HepG2 (cell line): ENCODE data around the gene STKLD1. TPM values are rescaled to one million over a fixed set of nuclear protein-coding genes. Genes with fewer than 3 reads are reported as not detected.
A peak's percentile ranks its signal among the peaks of the same experiment; 100 is the strongest.

Source experiments
- ELF3 ChIP-seq: IDR thresholded peaks from 2 replicates; pipeline ENCODE4 v1.6.1; 2016; ENCODE audit warnings: missing genetic modification reagents, missing compliant biosample characterization
- IRF2 ChIP-seq: IDR thresholded peaks from 2 replicates; pipeline ENCODE4 v1.6.1; 2018; ENCODE audit warnings: missing genetic modification reagents, missing compliant biosample characterization
- KAT7 ChIP-seq: IDR thresholded peaks from 2 replicates; pipeline ENCODE4 v1.6.1; 2018; ENCODE audit warnings: borderline replicate concordance, missing compliant biosample characterization
- NKX3-1 ChIP-seq: sonication (generic); formaldehyde crosslinking; IDR thresholded peaks from 2 replicates; pipeline ENCODE4 v1.5.0; 2020; ENCODE audit warnings: missing genetic modification reagents
- REXO4 ChIP-seq: sonication (generic); formaldehyde crosslinking; IDR thresholded peaks from 2 replicates; pipeline ENCODE4 v1.8.0; 2022; ENCODE audit warnings: missing genetic modification reagents, mild to moderate bottlenecking, borderline replicate concordance
- SALL1 ChIP-seq: sonication (generic); formaldehyde crosslinking; IDR thresholded peaks from 2 replicates; pipeline ENCODE4 v1.8.0; 2022; ENCODE audit warnings: mild to moderate bottlenecking, missing genetic modification reagents
- SMC3 ChIP-seq: IDR thresholded peaks from 2 replicates; pipeline ENCODE4 v1.6.1; 2011; ENCODE audit warnings: low read length, improper control_type of control experiment
- SNAI1 ChIP-seq: sonication (generic); formaldehyde crosslinking; IDR thresholded peaks from 2 replicates; pipeline ENCODE4 v1.5.0; 2020; ENCODE audit warnings: mild to moderate bottlenecking, missing genetic modification reagents, borderline replicate concordance
- XRCC5 ChIP-seq: fragments of 200-400 bp; formaldehyde crosslinking; optimal IDR thresholded peaks from 2 replicates; pipeline ENCODE3; 2017; ENCODE audit warnings: mild to moderate bottlenecking, low read length
- ZBTB7A ChIP-seq: sonication (generic); formaldehyde crosslinking; IDR thresholded peaks from 2 replicates; pipeline ENCODE4 v1.8.0; 2022; ENCODE audit warnings: mild to moderate bottlenecking, missing genetic modification reagents
- ZFY ChIP-seq: sonication (generic); formaldehyde crosslinking; IDR thresholded peaks from 2 replicates; pipeline ENCODE4 v1.4.0; 2020; ENCODE audit warnings: missing genetic modification reagents
- ZNF331 ChIP-seq: sonication (generic); formaldehyde crosslinking; IDR thresholded peaks from 2 replicates; pipeline ENCODE4 v1.4.0; 2020; ENCODE audit warnings: missing genetic modification reagents
- polyA plus RNA-seq, 8 experiments: library from polyadenylated mRNA; depleted of rRNA in 3 of 8; stranded (reverse) in 7 of 8; unstranded in 1 of 8; fragments of >200 nt; fragmentation: Illumina TruSeq in 4 of 8; extraction: Trizol in 4 of 8; gene quantifications; 2 replicates each; pipeline versions ENCODE4 v1.2.1 to v1.2.3, GENCODE V29; 2011 to 2016; ENCODE audit warnings: low read depth in 4 of 8, missing spikeins in 1 of 8, mixed read lengths in 1 of 8; ENCODE audit not compliant: insufficient read depth in 1 of 8
- total RNA-seq, 5 experiments: library from RNA; depleted of rRNA; stranded (reverse); fragments of >200 nt; fragmentation: Illumina TruSeq; extraction: Trizol; gene quantifications; 2 replicates each; pipeline ENCODE4 v1.2.3, GENCODE V29; 2016; ENCODE audit warnings: low read depth in 1 of 5
- TF ChIP-seq, protein P1 (sequence below): sonication (generic); formaldehyde crosslinking; IDR thresholded peaks from 2 replicates; pipeline ENCODE4 v1.5.1; 2020; ENCODE audit warnings: mild to moderate bottlenecking, missing genetic modification reagents, moderate library complexity
- TF ChIP-seq, protein P2 (sequence below): sonication (generic); formaldehyde crosslinking; IDR thresholded peaks from 2 replicates; pipeline ENCODE4 v1.4.0; 2020; ENCODE audit warnings: low read depth, mild to moderate bottlenecking, missing genetic modification reagents
- TF ChIP-seq, protein P3 (sequence below): sonication (generic); formaldehyde crosslinking; IDR thresholded peaks from 2 replicates; pipeline ENCODE4 v1.4.0; 2020; ENCODE audit warnings: missing genetic modification reagents

Gene STKLD1
- total and polyA plus RNA-seq, 2 of the 13 experiments (the other 11 are each of a cell fraction or from before 2014, with no cell fraction given), result 1.5 to 2.2 TPM

DNA sequence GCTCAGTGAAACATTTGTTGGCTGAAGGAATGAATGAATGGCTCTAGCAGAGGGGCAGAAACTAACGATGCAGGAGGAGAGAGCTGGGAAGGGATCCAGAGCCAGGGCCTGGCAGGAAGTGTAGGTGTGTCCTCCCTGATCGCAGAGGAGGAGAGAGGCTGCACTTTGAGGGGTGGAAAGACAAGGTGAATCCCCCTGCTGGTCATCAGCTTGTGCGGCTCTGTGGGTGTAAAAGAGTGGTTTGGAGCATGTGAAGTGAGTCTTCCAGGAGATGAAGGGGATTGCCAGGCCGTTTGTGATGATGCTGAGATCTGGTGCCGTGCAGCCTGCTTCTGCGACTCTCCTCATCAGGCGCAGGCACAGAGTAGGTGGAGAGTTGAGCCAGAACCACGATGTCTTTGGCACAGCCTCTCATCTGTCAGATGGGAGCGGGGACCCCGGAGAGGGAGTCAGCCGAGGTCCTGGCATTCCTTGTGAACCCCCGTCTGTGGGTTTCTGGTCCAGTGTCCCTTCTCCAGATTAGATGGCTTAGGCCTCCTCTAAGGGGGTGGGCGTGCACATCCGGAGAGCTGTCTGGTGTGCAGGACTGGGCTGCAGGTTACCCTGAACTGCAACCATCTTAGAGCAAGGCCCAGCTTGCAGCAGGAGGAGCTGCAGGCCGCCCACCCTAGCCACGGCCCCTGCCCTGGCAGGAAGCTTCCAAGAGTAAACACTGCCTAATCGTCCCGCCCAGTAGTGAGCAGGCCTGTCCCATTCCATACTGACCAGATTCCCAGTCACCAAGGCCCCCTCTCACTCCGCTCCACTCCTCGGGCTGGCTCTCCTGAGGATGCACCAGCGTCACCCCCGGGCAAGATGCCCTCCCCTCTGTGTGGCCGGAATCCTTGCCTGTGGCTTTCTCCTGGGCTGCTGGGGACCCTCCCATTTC is 45.7 kb downstream of the STKLD1 start, which contains the start of gene ADAMTS13 (continued):
- TF ChIP-seq, protein P1, sequence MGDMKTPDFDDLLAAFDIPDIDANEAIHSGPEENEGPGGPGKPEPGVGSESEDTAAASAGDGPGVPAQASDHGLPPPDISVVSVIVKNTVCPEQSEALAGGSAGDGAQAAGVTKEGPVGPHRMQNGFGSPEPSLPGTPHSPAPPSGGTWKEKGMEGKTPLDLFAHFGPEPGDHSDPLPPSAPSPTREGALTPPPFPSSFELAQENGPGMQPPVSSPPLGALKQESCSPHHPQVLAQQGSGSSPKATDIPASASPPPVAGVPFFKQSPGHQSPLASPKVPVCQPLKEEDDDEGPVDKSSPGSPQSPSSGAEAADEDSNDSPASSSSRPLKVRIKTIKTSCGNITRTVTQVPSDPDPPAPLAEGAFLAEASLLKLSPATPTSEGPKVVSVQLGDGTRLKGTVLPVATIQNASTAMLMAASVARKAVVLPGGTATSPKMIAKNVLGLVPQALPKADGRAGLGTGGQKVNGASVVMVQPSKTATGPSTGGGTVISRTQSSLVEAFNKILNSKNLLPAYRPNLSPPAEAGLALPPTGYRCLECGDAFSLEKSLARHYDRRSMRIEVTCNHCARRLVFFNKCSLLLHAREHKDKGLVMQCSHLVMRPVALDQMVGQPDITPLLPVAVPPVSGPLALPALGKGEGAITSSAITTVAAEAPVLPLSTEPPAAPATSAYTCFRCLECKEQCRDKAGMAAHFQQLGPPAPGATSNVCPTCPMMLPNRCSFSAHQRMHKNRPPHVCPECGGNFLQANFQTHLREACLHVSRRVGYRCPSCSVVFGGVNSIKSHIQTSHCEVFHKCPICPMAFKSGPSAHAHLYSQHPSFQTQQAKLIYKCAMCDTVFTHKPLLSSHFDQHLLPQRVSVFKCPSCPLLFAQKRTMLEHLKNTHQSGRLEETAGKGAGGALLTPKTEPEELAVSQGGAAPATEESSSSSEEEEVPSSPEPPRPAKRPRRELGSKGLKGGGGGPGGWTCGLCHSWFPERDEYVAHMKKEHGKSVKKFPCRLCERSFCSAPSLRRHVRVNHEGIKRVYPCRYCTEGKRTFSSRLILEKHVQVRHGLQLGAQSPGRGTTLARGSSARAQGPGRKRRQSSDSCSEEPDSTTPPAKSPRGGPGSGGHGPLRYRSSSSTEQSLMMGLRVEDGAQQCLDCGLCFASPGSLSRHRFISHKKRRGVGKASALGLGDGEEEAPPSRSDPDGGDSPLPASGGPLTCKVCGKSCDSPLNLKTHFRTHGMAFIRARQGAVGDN, result peak; percentile 75
- TF ChIP-seq ZNF331 (CRISPR knock-in tag), result 0 out of 2 replicates have a peak, but pooled peaks have one; percentile 15
- TF ChIP-seq ZBTB7A (CRISPR knock-in tag), result 0 out of 2 replicates have a peak, but pooled peaks have one; percentile 51
- TF ChIP-seq, protein P2, sequence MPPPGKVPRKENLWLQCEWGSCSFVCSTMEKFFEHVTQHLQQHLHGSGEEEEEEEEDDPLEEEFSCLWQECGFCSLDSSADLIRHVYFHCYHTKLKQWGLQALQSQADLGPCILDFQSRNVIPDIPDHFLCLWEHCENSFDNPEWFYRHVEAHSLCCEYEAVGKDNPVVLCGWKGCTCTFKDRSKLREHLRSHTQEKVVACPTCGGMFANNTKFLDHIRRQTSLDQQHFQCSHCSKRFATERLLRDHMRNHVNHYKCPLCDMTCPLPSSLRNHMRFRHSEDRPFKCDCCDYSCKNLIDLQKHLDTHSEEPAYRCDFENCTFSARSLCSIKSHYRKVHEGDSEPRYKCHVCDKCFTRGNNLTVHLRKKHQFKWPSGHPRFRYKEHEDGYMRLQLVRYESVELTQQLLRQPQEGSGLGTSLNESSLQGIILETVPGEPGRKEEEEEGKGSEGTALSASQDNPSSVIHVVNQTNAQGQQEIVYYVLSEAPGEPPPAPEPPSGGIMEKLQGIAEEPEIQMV (CRISPR knock-in tag), result no peak
- TF ChIP-seq ZFY (CRISPR knock-in tag), result peak; percentile 62
- 0 out of 2 replicates have a peak, but pooled peaks have one; percentile 9 for TF ChIP-seq ELF3 (CRISPR knock-in tag)
- TF ChIP-seq NKX3-1 (CRISPR knock-in tag), result 0 out of 2 replicates have a peak, but pooled peaks have one; percentile 17
- TF ChIP-seq, protein P3, sequence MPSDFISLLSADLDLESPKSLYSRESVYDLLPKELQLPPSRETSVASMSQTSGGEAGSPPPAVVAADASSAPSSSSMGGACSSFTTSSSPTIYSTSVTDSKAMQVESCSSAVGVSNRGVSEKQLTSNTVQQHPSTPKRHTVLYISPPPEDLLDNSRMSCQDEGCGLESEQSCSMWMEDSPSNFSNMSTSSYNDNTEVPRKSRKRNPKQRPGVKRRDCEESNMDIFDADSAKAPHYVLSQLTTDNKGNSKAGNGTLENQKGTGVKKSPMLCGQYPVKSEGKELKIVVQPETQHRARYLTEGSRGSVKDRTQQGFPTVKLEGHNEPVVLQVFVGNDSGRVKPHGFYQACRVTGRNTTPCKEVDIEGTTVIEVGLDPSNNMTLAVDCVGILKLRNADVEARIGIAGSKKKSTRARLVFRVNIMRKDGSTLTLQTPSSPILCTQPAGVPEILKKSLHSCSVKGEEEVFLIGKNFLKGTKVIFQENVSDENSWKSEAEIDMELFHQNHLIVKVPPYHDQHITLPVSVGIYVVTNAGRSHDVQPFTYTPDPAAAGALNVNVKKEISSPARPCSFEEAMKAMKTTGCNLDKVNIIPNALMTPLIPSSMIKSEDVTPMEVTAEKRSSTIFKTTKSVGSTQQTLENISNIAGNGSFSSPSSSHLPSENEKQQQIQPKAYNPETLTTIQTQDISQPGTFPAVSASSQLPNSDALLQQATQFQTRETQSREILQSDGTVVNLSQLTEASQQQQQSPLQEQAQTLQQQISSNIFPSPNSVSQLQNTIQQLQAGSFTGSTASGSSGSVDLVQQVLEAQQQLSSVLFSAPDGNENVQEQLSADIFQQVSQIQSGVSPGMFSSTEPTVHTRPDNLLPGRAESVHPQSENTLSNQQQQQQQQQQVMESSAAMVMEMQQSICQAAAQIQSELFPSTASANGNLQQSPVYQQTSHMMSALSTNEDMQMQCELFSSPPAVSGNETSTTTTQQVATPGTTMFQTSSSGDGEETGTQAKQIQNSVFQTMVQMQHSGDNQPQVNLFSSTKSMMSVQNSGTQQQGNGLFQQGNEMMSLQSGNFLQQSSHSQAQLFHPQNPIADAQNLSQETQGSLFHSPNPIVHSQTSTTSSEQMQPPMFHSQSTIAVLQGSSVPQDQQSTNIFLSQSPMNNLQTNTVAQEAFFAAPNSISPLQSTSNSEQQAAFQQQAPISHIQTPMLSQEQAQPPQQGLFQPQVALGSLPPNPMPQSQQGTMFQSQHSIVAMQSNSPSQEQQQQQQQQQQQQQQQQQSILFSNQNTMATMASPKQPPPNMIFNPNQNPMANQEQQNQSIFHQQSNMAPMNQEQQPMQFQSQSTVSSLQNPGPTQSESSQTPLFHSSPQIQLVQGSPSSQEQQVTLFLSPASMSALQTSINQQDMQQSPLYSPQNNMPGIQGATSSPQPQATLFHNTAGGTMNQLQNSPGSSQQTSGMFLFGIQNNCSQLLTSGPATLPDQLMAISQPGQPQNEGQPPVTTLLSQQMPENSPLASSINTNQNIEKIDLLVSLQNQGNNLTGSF (CRISPR knock-in tag), result 0 out of 2 replicates have a peak, but pooled peaks have one; percentile 31
- TF ChIP-seq KAT7 (CRISPR knock-in tag), result 0 out of 2 replicates have a peak, but pooled peaks have one; percentile 21
- TF ChIP-seq SALL1 (CRISPR knock-in tag), result 0 out of 2 replicates have a peak, but pooled peaks have one; percentile 1
- TF ChIP-seq REXO4 (CRISPR knock-in tag), result no peak
- 0 out of 2 replicates have a peak, but pooled peaks have one; percentile 16 for TF ChIP-seq IRF2 (CRISPR knock-in tag)
- peak; percentile 72 for TF ChIP-seq XRCC5
- peak; percentile 27; the same call in 1 of the 2 replicates for TF ChIP-seq SMC3
- TF ChIP-seq SNAI1 (CRISPR knock-in tag), result no peak
